Activated T-cell treated with anti-CD3 and anti-CD28 coated beads, Interleukin-2, amount 50 U/mL, for 24 hours (primary cell): ENCODE data around the gene LCN12.
A peak's percentile ranks its signal among the peaks of the same experiment; 100 is the strongest.

Experiments used
- DNase-seq: peaks from one replicate; pipeline ENCODE4 v3.0.0-alpha.2; 2020
- H3K27ac Mint-ChIP-seq: 2 replicates; pipeline ENCODE4 v1.8.0; 2020; ENCODE audit warnings: mild to moderate bottlenecking, mixed read lengths
- H3K27me3 Mint-ChIP-seq: 2 replicates; pipeline ENCODE4 v1.8.0; 2020; ENCODE audit warnings: mixed read lengths
- H3K36me3 Mint-ChIP-seq: 2 replicates; pipeline ENCODE4 v1.8.0; 2020; ENCODE audit warnings: low read depth, mixed read lengths
- H3K4me1 Mint-ChIP-seq: 2 replicates; pipeline ENCODE4 v1.8.0; 2020; ENCODE audit warnings: low read depth, mixed read lengths
- H3K4me3 Mint-ChIP-seq: 2 replicates; pipeline ENCODE4 v1.8.0; 2020; ENCODE audit warnings: mild to moderate bottlenecking, moderate library complexity, mixed read lengths
- H3K9me3 Mint-ChIP-seq: 2 replicates; pipeline ENCODE4 v1.8.0; 2020; ENCODE audit warnings: mixed read lengths

The LCN12 gene

DNA sequence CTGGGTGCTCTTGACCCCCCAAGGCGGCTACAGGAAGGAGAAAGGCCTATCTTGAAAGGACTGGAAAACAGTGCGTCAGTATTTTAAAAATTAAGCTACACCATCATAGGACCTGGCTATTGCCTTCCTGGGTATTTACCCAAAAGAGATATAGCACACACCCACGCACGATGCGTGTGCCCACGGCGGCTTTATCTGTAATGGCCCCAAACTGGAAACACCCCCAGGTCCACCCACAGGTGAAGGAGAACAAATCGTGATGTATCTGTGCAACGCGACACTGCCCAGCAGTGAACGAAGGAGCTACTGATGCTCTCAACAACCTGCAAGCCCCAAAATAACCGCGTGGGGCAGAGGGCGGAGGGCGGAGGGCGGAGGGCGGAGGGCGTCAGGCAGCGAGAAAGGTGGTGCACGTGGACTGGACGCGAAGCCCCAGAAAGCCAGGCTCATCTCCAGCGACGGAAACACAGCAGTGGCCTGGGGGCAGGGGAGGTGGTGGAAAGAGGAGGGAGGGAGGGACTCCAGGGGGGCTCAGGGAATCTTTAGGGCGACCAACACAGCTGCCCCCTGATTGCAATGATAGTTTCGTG, 12.9 kb downstream of the LCN12 start:
- no peak for DNase-seq
- no peaks in the 10 kb centered on the region for H3K36me3 Mint-ChIP-seq
- no peaks in the 10 kb centered on the region for H3K27me3 Mint-ChIP-seq
- no peak overlapping the region for H3K4me3 Mint-ChIP-seq
- H3K9me3 Mint-ChIP-seq, result no peaks in the 10 kb centered on the region
- H3K4me1 Mint-ChIP-seq, result peaks cover 32% of the 10 kb centered on the region
- no peak overlapping the region for H3K27ac Mint-ChIP-seq

DNA sequence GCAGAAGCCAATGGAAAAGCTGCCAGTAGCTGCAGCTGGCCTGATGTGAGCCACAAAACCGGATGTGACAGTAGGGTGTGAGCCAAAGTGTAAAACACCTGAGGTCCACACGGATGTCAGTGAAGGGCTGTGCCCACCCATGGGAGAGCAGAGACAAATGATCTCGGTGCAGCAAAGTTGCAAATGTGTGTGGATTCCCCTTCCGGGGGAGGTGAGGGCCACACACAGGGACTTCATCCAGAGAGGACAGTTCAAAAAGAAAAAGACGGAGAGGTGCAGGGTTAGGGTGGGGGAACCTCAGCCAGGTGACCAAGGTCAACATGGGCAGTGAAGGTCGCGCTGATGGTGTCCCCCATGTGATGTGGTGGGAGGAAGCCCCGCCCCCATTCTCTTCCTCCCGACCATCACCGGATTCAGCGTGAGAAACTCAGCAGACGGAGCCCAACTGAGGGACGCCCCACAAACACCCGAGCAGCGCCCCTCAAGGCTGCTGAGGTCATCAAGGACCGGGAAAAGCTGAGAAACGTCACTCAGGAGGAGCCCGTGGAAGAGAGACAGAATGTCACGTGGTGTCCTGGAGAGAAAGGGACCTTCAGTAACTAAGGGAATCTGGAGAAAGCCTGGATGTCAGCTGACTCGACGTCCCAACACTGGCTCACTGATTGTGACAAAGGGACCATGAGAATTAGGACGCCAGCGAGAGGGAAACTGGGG, 13.9 kb downstream of the LCN12 start:
- DNase-seq, result peak; percentile 48
- H3K27me3 Mint-ChIP-seq, result no peaks in the 10 kb centered on the region
- H3K27ac Mint-ChIP-seq, result peak overlapping the region; percentile 51
- no peaks in the 10 kb centered on the region for H3K9me3 Mint-ChIP-seq
- peaks cover 27% of the 10 kb centered on the region for H3K4me1 Mint-ChIP-seq
- peak overlapping the region; percentile 31 for H3K4me3 Mint-ChIP-seq
- no peaks in the 10 kb centered on the region for H3K36me3 Mint-ChIP-seq

DNA sequence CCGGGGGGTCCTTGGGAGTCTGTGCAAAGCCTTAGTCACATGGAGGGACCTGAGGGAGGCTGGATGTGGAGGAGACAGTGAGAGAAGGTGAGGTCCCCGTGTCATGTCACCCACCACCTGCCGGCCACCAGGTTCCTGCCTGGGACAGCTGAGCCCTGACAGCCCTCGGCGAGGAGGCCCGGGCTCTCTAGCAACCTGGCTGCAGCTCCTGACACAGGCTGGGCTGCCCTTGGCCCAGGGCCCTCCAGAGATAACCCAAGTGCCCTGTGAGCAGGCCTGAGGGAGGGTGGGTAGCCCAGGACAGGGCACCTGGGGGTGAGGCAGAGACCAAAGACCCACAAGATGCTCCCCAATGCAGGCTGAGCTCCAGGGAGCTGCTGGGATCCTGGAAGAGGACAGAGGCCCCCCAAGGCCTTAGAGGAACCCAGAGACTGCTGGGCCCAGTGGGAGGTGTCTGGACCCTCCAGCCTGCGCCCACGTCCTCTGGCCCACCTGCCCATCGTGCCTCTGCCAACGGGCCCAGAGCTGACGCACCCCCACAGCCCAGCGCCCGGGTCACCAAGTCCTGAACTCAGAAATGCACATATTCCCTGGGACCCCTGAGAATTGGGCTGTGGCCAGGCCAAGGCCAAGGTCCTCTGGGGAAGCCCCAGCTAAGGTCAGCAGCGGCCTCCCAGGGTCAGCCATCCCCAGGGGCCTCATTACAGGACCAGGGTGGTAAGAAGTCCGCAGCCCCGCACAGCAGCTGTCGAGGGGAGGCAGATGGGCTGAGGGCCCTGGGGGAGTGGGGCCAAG, 16.5 kb downstream of the LCN12 start:
- H3K27ac Mint-ChIP-seq, result no peak overlapping the region
- no peak for DNase-seq
- H3K36me3 Mint-ChIP-seq, result no peaks in the 10 kb centered on the region
- peaks cover 17% of the 10 kb centered on the region for H3K4me1 Mint-ChIP-seq
- no peaks in the 10 kb centered on the region for H3K27me3 Mint-ChIP-seq
- H3K9me3 Mint-ChIP-seq, result no peaks in the 10 kb centered on the region
- no peak overlapping the region for H3K4me3 Mint-ChIP-seq

DNA sequence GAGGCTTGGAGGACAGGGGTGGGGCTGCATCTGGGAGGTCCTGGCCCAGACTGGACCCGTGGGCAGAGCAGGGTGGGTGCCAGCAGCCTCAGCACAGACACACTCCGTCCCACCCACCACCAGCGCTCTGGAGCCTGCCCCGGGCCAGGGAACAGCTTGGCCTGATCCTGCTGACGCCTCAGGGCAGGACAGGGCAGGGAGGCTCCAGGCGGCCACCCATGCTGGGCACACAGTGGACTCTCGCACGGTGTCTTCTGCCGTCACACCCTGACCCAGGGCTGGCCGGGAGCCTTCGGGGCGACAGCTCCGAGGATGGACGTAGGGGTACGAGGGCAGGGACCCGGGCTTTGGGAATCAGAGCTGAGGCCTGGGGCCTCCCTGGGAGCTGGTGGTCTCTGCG, 17.1 kb downstream of the LCN12 start:
- Mint-ChIP-seq H3K9me3 (no peaks in the 10 kb centered on the region), H3K36me3 (no peaks in the 10 kb centered on the region), H3K27ac (no peak overlapping the region), H3K4me1 (peaks cover 17% of the 10 kb centered on the region), H3K27me3 (no peaks in the 10 kb centered on the region), H3K4me3 (no peak overlapping the region)
- DNase-seq, result no peak

DNA sequence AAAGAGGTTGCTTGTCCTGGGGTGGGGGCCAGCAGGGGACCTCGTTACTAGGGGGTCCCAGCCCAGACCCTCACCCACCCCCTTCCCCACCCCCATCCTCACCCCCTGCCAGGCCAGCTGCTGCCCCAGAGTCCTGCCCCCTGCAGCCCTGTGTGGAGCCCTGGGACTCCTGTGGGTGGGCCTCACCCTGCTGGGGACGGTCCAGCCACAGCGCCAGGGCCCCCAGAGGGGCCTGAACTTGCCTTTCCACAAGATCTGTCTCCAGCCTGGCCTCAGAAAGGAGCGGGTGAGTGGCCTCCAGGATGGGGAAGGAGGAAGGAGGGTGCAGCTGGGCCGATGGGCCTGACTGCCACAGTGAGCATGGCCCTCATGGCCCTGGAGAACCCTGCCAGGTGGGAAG, 17.7 kb downstream of the LCN12 start:
- Mint-ChIP-seq H3K9me3 (no peaks in the 10 kb centered on the region), H3K36me3 (no peaks in the 10 kb centered on the region), H3K27ac (no peak overlapping the region), H3K27me3 (no peaks in the 10 kb centered on the region), H3K4me1 (peaks cover 14% of the 10 kb centered on the region), H3K4me3 (no peak overlapping the region)
- DNase-seq, result no peak

DNA sequence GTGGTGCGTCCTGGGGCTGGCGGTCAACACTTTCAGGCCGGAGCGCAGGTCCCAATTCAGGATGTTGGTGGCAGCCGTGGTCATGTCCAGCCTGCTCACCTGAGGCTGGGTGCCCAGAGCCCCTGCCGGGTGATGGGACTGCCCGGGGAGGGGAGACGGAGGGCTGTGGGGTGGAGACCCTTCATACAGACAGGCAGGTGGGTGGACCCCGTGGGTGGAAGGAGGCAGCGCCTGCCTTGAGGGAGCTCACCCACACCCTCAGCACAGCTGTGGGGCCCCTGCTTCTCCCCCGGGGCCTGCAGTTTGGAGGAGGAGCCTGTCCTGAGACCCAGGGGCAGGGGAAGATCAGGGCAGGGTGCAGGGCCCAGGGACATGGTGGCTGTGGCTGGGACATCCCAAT, 18.3 kb downstream of the LCN12 start:
- no peaks in the 10 kb centered on the region for H3K9me3 Mint-ChIP-seq
- no peaks in the 10 kb centered on the region for H3K27me3 Mint-ChIP-seq
- H3K4me3 Mint-ChIP-seq, result no peak overlapping the region

DNA sequence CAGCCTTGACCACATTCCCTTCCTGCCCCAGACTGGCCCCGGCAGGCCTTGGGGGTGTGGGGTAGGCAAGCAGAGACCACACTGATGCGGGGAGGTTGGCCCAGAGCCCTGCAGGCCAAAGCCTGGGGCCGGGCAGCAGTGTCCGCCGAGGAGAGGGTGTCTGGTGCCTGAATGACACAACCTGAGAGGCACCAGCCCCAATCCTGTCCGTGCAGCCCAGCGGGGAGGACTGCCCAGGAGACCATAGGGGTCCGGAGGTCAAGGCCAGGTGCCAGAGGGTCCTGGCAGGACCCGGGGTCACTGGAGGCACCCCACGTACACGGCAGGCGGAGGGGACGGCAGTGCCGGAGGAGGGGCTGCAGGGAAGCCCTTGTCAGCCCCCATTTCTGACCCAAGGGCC, 19.7 kb downstream of the LCN12 start:
- H3K4me3 Mint-ChIP-seq, result no peak overlapping the region
- H3K36me3 Mint-ChIP-seq, result no peaks in the 10 kb centered on the region
- H3K4me1 Mint-ChIP-seq, result peaks cover 18% of the 10 kb centered on the region
- H3K27ac Mint-ChIP-seq, result no peak overlapping the region
- H3K27me3 Mint-ChIP-seq, result peaks cover 4% of the 10 kb centered on the region
- DNase-seq, result no peak
- no peaks in the 10 kb centered on the region for H3K9me3 Mint-ChIP-seq

More for the DNA sequence above, 18.3 kb downstream of the LCN12 start:
- Mint-ChIP-seq H3K4me1 (peaks cover 17% of the 10 kb centered on the region), H3K36me3 (no peaks in the 10 kb centered on the region), H3K27ac (no peak overlapping the region)
- no peak for DNase-seq

DNA sequence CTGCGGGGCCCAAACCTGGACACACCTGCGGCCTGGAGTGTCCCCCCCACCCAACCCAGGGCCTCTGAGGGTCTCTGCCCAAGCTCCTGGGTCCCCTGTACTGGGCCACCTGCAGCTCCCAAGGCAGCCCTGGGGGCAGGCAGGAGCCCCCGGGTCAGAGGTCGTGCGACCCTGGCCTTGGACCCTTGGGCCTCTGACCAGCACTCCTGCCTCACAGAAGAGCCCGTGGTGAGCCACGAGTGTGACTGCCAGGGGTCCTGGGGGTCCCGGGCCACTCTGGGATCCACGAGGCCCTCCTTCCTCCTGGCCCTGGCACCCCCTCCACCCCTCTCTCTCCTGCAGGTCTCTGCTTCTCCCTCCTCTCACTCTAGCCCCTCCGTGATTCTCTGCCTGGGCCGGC, 20.3 kb downstream of the LCN12 start:
- no peak overlapping the region for H3K4me3 Mint-ChIP-seq
- DNase-seq, result no peak
- H3K9me3 Mint-ChIP-seq, result no peaks in the 10 kb centered on the region
- peaks cover 18% of the 10 kb centered on the region for H3K4me1 Mint-ChIP-seq
- H3K27me3 Mint-ChIP-seq, result peaks cover 4% of the 10 kb centered on the region
- no peaks in the 10 kb centered on the region for H3K36me3 Mint-ChIP-seq
- no peak overlapping the region for H3K27ac Mint-ChIP-seq

DNA sequence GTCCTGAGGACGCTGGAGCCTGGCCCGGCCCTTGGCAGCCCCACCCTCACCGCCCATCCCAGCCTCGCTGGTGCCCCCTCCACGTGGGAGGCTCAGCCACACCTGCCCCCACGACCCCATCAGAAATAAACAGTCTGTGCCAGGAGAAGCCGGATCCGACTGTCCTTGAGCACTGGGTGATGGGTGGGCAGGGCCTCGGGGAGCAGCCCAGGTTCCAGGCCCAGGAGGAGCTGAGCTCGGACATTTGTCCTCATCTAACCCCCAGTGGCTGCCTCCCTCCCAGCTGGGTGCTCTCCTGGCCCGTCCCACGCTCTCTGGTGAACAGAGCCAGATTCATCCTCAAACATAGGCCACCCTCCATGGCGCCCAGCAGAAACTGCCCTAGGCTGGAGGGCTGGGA, 20.7 kb downstream of the LCN12 start:
- Mint-ChIP-seq H3K27ac (no peak overlapping the region), H3K36me3 (no peaks in the 10 kb centered on the region), H3K9me3 (no peaks in the 10 kb centered on the region), H3K4me1 (peaks cover 20% of the 10 kb centered on the region), H3K4me3 (no peak overlapping the region), H3K27me3 (peaks cover 4% of the 10 kb centered on the region)
- no peak for DNase-seq

DNA sequence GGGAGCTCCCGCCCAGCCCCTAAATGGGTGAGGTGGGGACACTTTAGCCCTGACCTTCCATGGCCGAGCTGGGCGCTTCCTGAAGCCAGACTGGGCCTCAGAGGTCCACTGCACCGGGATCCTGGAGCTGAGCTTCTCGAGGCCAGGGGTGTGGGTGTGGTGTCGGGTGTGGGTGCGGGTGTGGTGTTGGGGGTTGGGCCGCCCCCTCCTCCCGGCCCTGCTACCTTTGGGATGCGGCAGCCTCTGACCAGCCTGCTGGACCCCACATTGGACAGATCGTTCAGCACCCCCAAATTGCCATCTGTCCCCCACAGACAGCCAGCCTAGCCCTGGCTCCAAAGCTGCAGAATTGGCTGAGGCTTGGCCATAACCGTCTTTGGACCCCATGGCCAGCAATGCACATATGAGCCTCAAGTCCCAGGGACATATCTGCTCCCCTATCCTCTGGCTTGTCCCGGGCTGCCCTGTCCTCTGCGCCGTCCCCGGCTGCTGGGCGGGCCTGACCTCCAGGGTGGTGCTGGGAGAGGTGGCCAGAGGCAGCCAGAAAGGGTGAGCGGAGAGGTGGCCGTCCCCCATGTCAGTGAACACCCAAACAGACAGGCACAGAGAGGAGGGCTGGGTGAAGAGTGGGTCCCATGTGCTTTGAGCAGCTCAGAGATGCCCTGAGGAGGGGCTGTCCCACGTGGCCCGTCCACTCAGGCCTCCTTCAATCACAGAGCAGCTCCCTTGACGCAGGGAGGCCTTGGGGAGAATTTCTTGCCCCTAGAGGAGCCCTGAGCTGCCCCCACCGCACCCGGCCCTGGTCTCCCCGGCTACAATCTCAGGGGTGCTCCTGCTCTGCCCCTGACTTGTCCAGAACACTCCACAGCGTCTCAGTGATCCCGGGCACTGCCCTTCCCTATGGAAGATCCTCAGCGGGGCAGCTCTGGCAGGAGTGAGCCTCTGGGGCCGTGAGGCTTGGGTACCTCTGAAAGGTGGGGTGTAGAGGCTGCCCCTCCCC, 21.8 kb downstream of the LCN12 start:
- Mint-ChIP-seq H3K36me3 (no peaks in the 10 kb centered on the region), H3K27me3 (peaks cover 4% of the 10 kb centered on the region), H3K27ac (no peak overlapping the region), H3K4me3 (no peak overlapping the region), H3K9me3 (no peaks in the 10 kb centered on the region), H3K4me1 (peaks cover 20% of the 10 kb centered on the region)
- no peak for DNase-seq

DNA sequence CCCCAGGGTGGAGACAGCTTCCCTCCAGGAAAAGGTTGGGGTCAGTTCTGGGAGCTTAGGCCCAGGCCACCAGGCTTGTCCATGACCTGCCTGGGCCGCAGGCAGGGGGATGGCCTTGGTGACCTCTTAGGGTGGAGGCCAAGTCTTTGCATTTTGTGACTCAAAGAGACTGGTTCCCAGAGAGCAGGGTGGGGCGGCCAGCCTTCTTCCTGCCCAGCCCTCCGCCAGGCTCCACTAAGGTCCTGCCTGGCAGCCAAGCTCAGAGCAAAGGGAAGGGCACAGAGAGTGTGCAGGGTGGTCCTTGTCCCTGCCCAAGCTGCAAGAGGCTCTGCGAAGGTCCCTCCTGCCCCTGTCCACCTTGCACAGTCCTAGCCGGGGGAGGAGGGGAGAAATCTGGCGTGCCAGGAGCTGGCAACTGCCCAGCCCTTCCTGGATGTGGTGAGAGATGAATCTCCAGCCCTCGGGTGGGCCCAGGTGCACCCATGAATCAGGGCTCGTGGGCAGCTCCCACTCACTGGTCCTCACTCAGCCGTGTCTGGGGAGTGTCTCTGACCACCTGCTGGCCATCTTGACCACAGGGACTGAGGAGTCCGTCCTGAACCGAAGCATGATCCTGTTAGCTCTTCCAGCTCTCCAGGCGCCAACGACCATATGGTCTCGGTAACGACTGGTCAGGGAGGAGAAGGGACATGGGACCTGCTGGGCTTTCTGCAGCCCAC, 22.9 kb downstream of the LCN12 start:
- Mint-ChIP-seq H3K27me3 (peaks cover 4% of the 10 kb centered on the region), H3K4me3 (no peak overlapping the region), H3K4me1 (peaks cover 20% of the 10 kb centered on the region)

DNA sequence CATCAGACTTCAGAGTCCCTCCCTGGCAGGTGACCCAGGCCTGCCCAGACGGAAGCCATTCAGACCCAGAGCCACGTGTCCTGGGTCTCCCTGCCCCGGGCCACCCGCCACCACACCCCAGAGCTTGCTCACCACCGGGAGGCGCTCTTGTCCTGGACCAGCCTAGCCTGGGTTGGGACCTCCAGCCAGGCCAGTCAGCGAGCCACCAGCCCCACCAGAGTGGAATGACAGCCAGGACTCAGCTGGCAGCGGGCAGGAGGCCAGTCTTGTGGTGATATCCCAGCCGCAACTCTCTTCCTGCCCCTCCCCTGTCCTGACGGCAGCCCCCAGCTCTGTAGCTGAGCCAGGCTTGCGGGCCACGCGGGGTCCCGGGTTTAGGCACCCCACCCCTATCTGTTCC, 23.6 kb downstream of the LCN12 start:
- DNase-seq, result peak; percentile 56
- Mint-ChIP-seq H3K27ac (peak overlapping the region; percentile 23), H3K4me1 (peaks cover 20% of the 10 kb centered on the region), H3K9me3 (no peaks in the 10 kb centered on the region), H3K36me3 (no peaks in the 10 kb centered on the region), H3K27me3 (peaks cover 4% of the 10 kb centered on the region), H3K4me3 (no peak overlapping the region)

More for the DNA sequence above, 22.9 kb downstream of the LCN12 start:
- H3K9me3 Mint-ChIP-seq, result no peaks in the 10 kb centered on the region
- DNase-seq, result no peak
- no peaks in the 10 kb centered on the region for H3K36me3 Mint-ChIP-seq
- peak overlapping the region; percentile 23 for H3K27ac Mint-ChIP-seq

DNA sequence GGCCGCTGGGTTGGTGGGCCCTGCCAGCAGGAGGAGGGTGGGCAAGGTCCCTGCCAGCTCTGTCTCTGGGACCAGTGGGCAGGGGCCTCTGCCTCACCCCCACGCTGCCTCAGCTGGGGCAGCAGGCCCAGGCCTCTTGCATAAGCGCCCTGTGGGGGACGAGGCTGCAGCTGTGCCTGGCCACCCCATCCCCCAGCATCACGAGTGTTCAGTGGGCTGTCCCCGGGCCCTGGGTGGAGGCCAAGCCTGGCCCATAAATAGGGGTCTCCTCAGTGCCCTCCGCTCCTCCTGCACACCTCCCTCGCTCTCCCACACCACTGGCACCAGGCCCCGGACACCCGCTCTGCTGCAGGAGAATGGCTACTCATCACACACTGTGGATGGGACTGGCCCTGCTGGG, 25.1 kb downstream of the LCN12 start, which contains the start of gene PTGDS:
Gene PTGDS, plus strand, starts transcription at position 282 of the 400 bp plus-strand sequence. Its CDS starts 75 bp downstream, at position 357.
- Mint-ChIP-seq H3K27ac (no peak within 1 kb of the TSS), H3K4me1 (peaks cover 20% of the 10 kb centered on the region), H3K27me3 (peaks cover 6% of the 10 kb centered on the region), H3K9me3 (no peaks in the 10 kb centered on the region), H3K4me3 (no peak within 1 kb of the TSS), H3K36me3 (no peaks in the 10 kb centered on the region)
- DNase-seq, result no peak
